Calu3 (cell line): ENCODE data around the gene VIL1. TPM values are rescaled to one million over a fixed set of nuclear protein-coding genes. Genes with fewer than 3 reads are reported as not detected.

Experiments
- BruUV-seq: library from RNA; stranded (reverse); fragments of 400-500 nt; replicated peaks from 2 replicates; lab custom pipeline; 2021; lab: Mats Ljungman, UMichigan
- CTCF ChIA-PET: fragments of 300-600 bp; sonication (Branson Sonifier 250); formaldehyde crosslinking; loops from one replicate; lab custom pipeline; 2022; ENCODE audit warnings: antibody characterized with exemption; lab: Charles Lee
- DNase-seq: peaks from one replicate; pipeline ENCODE4 v3.0.0; 2022
- H3K27ac Mint-ChIP-seq: one replicate; pipeline ENCODE4 v1.8.0; 2022; ENCODE audit warnings: mixed read lengths; ENCODE audit not compliant: unreplicated experiment
- H3K27me3 Mint-ChIP-seq: one replicate; pipeline ENCODE4 v1.8.0; 2022; ENCODE audit warnings: mixed read lengths; ENCODE audit not compliant: unreplicated experiment
- H3K36me3 Mint-ChIP-seq: one replicate; pipeline ENCODE4 v1.8.0; 2022; ENCODE audit warnings: mild to moderate bottlenecking, moderate library complexity, mixed read lengths; ENCODE audit not compliant: insufficient read depth, unreplicated experiment
- H3K4me1 Mint-ChIP-seq: one replicate; pipeline ENCODE4 v1.8.0; 2022; ENCODE audit warnings: mild to moderate bottlenecking, low read depth, mixed read lengths; ENCODE audit not compliant: unreplicated experiment
- H3K4me3 Mint-ChIP-seq: one replicate; pipeline ENCODE4 v1.8.0; 2022; ENCODE audit warnings: mild to moderate bottlenecking, low read depth, moderate library complexity, mixed read lengths; ENCODE audit not compliant: unreplicated experiment
- H3K9me3 Mint-ChIP-seq: one replicate; pipeline ENCODE4 v1.8.0; 2022; ENCODE audit warnings: low read depth, mixed read lengths; ENCODE audit not compliant: unreplicated experiment
- CTCF ChIP-seq: fragments of 200-600 bp; IDR thresholded peaks from one replicate; pipeline ENCODE4 v1.8.0; 2022; ENCODE audit warnings: antibody characterized with exemption; ENCODE audit not compliant: unreplicated experiment
- intact Hi-C: fragments of 100-400 bp; cut with micrococcal nuclease; formaldehyde crosslinking; loops from one replicate; pipeline ENCODE4 v1.10.0; 2022; ENCODE audit not compliant: unreplicated experiment
- total RNA-seq: library from RNA; stranded (reverse); gene quantifications from 2 replicates; pipeline ENCODE4 v1.2.3, GENCODE V29; 2022

VIL1 gene
- total RNA-seq, 1 experiment from 2014 or later = 9.0 TPM

GRCh38 chr2:218434456-218434855 lies 15.5 kb downstream of the VIL1 start:
- CTCF ChIA-PET = interaction anchor here (0.6 kb wide), 1 partner anchor 55 kb away, joined by 3 read pairs; no protein-coding TSS in a partner anchor

DNA sequence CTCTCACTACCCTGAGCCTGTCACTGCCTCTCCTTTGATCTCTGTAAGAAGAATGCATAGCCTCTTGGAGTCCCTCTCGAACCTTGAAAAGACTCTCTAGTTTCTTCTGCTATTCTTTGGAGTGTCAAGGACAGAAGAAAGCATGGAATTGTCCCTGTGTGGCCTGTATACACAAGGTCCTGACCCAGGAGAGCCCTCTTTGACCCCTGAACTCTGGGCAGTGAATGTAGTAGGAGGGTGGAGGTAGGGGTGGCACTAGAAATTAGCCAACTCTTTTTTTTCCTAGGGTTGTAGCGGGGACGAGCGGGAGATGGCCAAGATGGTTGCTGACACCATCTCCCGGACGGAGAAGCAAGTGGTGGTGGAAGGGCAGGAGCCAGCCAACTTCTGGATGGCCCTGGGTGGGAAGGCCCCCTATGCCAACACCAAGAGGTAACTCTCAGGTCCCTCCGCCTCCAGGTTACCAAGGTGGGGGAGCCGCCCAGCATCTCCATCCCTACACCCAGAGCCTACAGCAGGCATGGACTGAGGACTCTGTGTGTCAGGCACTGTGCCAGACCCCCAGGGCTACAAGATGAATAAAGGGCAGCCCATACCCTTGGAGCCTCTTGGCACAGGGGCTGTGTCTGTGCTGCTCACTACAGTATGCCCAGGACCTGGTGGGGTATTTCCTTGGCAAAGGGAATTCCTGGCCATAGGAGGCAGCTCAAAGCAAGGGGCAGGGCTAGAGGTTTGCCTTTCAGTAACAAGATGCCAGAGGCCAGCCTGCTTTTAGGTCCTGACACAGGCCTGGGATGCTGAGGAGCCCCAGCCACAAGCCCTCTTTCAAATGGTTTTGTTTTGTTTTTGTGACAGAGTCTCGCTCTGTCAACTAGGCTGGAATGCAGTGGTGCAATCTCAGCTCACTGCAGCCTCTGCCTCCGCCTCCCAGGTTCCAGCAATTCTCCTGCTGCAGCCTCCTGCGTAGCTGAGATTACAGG lies 16.4 kb downstream of the VIL1 start:
- intact Hi-C loops = no loop called here
- no peaks in the 10 kb centered on the region for H3K9me3 Mint-ChIP-seq
- TF ChIP-seq CTCF = no peak
- no peaks in the 10 kb centered on the region for H3K36me3 Mint-ChIP-seq
- H3K4me3 Mint-ChIP-seq = no peak overlapping the region
- no TSS peak for BruUV-seq
- H3K27ac Mint-ChIP-seq = no peak overlapping the region
- CTCF ChIA-PET = no interaction called here
- no peaks in the 10 kb centered on the region for H3K27me3 Mint-ChIP-seq
- DNase-seq = no peak
- H3K4me1 Mint-ChIP-seq = no peaks in the 10 kb centered on the region

More at GRCh38 chr2:218434456-218434855, 15.5 kb downstream of the VIL1 start:
- no peaks in the 10 kb centered on the region for H3K27me3 Mint-ChIP-seq
- intact Hi-C loops = no loop called here
- no peak for DNase-seq
- H3K4me3 Mint-ChIP-seq = no peak overlapping the region
- no peaks in the 10 kb centered on the region for H3K9me3 Mint-ChIP-seq
- H3K27ac Mint-ChIP-seq = no peak overlapping the region
- H3K36me3 Mint-ChIP-seq = no peaks in the 10 kb centered on the region
- no peaks in the 10 kb centered on the region for H3K4me1 Mint-ChIP-seq
- TF ChIP-seq CTCF = no peak
- BruUV-seq = no TSS peak

DNA sequence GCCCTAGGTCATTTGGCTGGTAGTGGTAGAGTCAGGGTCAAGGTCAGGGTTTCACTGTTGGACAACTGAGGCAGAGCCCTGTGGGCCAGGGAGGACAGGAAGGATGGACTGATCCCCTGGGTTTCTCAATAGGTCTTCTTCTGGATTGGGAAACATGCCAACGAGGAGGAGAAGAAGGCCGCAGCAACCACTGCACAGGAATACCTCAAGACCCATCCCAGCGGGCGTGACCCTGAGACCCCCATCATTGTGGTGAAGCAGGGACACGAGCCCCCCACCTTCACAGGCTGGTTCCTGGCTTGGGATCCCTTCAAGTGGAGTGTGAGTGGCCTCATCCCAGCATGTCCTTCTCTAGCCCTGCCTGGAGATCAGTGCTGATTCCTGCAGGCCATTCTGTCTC lies 18.1 kb downstream of the VIL1 start:
- no peak for DNase-seq
- H3K4me1 Mint-ChIP-seq = no peaks in the 10 kb centered on the region
- no TSS peak for BruUV-seq
- peaks cover 6% of the 10 kb centered on the region for H3K36me3 Mint-ChIP-seq
- H3K27me3 Mint-ChIP-seq = no peaks in the 10 kb centered on the region
- no peaks in the 10 kb centered on the region for H3K9me3 Mint-ChIP-seq
- TF ChIP-seq CTCF = no peak
- intact Hi-C loops = no loop called here
- H3K27ac Mint-ChIP-seq = no peak overlapping the region
- no peak overlapping the region for H3K4me3 Mint-ChIP-seq
- CTCF ChIA-PET = no interaction called here

GRCh38 chr2:218437969-218438368 lies 19.0 kb downstream of the VIL1 start:
- CTCF ChIA-PET = no interaction called here
- no peak overlapping the region for H3K4me3 Mint-ChIP-seq
- no peak for DNase-seq
- BruUV-seq = no TSS peak
- no peak for TF ChIP-seq CTCF
- H3K9me3 Mint-ChIP-seq = no peaks in the 10 kb centered on the region
- no peaks in the 10 kb centered on the region for H3K4me1 Mint-ChIP-seq
- H3K27ac Mint-ChIP-seq = no peak overlapping the region
- H3K36me3 Mint-ChIP-seq = peaks cover 12% of the 10 kb centered on the region
- H3K27me3 Mint-ChIP-seq = no peaks in the 10 kb centered on the region
- intact Hi-C loops = no loop called here
